Calu3 (cell line): Measurements from ENCODE around the gene CLASP1. TPM values are rescaled to one million over a fixed set of nuclear protein-coding genes. Genes with fewer than 3 reads are reported as not detected.

Source experiments
- BruUV-seq: library from RNA; stranded (reverse); fragments of 400-500 nt; replicated peaks from 2 replicates; lab custom pipeline; 2021; lab: Mats Ljungman, UMichigan
- CTCF ChIA-PET: fragments of 300-600 bp; sonication (Branson Sonifier 250); formaldehyde crosslinking; loops from one replicate; lab custom pipeline; 2022; ENCODE audit warnings: antibody characterized with exemption; lab: Charles Lee
- DNase-seq: peaks from one replicate; pipeline ENCODE4 v3.0.0; 2022
- H3K27ac Mint-ChIP-seq: one replicate; pipeline ENCODE4 v1.8.0; 2022; ENCODE audit warnings: mixed read lengths; ENCODE audit not compliant: unreplicated experiment
- H3K27me3 Mint-ChIP-seq: one replicate; pipeline ENCODE4 v1.8.0; 2022; ENCODE audit warnings: mixed read lengths; ENCODE audit not compliant: unreplicated experiment
- H3K36me3 Mint-ChIP-seq: one replicate; pipeline ENCODE4 v1.8.0; 2022; ENCODE audit warnings: mild to moderate bottlenecking, moderate library complexity, mixed read lengths; ENCODE audit not compliant: insufficient read depth, unreplicated experiment
- H3K4me1 Mint-ChIP-seq: one replicate; pipeline ENCODE4 v1.8.0; 2022; ENCODE audit warnings: mild to moderate bottlenecking, low read depth, mixed read lengths; ENCODE audit not compliant: unreplicated experiment
- H3K4me3 Mint-ChIP-seq: one replicate; pipeline ENCODE4 v1.8.0; 2022; ENCODE audit warnings: mild to moderate bottlenecking, low read depth, moderate library complexity, mixed read lengths; ENCODE audit not compliant: unreplicated experiment
- H3K9me3 Mint-ChIP-seq: one replicate; pipeline ENCODE4 v1.8.0; 2022; ENCODE audit warnings: low read depth, mixed read lengths; ENCODE audit not compliant: unreplicated experiment
- intact Hi-C: fragments of 100-400 bp; cut with micrococcal nuclease; formaldehyde crosslinking; loops from one replicate; pipeline ENCODE4 v1.10.0; 2022; ENCODE audit not compliant: unreplicated experiment
- total RNA-seq: library from RNA; stranded (reverse); gene quantifications from 2 replicates; pipeline ENCODE4 v1.2.3, GENCODE V29; 2022
- TF ChIP-seq, protein P1 (sequence below): fragments of 200-600 bp; IDR thresholded peaks from one replicate; pipeline ENCODE4 v1.8.0; 2022; ENCODE audit warnings: antibody characterized with exemption; ENCODE audit not compliant: unreplicated experiment

Gene CLASP1
- total RNA-seq, 1 experiment from 2014 or later: 59.7 TPM

DNA sequence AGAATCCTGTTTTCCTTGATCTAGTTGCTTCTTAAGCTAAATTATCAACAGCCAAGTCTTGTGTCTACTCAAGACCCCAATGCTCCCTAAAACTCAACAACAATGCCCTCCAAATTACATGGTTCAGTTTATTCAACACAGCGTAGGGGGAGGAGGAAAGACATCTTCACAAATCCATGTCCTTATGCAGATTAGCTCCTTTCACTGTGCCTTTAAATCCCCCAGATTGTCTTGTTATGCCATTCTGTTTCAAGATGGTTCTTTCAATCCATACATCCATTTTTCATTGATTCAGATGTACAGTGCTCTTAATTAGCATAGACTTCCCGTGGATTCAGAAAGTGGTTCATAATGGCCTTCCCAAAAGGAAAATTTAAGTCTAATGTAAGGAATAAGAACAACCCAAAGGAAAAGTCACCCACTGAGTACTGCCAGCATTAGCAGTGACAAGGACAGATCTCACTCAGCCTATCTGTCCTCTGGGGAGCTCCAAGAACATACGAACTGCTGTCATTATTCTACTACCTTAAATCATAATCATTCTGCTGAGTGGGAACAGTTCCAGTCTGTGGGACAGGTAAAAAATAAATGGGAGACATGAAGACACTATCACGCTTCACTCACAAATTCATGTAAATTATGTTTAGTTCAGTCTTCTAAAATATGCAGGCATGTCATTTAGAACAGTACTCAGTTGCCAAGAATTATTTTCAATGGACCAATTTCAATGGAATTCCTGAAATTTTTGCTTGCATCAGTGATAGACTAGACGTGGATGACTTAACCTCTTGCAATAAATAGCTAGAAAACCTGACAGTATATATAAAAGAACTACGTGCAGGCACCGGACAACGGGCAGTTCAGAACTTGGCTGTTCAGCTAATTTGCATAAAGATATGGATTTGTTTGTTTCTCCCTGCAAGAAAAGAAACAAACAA, 177.5 kb downstream of the CLASP1 start:
- Mint-ChIP-seq H3K4me3 (no peak overlapping the region), H3K27ac (no peak overlapping the region), H3K36me3 (peaks cover 30% of the 10 kb centered on the region), H3K27me3 (no peaks in the 10 kb centered on the region), H3K4me1 (peaks cover 18% of the 10 kb centered on the region), H3K9me3 (no peaks in the 10 kb centered on the region)
- DNase-seq: no peak
- TF ChIP-seq, protein P1, sequence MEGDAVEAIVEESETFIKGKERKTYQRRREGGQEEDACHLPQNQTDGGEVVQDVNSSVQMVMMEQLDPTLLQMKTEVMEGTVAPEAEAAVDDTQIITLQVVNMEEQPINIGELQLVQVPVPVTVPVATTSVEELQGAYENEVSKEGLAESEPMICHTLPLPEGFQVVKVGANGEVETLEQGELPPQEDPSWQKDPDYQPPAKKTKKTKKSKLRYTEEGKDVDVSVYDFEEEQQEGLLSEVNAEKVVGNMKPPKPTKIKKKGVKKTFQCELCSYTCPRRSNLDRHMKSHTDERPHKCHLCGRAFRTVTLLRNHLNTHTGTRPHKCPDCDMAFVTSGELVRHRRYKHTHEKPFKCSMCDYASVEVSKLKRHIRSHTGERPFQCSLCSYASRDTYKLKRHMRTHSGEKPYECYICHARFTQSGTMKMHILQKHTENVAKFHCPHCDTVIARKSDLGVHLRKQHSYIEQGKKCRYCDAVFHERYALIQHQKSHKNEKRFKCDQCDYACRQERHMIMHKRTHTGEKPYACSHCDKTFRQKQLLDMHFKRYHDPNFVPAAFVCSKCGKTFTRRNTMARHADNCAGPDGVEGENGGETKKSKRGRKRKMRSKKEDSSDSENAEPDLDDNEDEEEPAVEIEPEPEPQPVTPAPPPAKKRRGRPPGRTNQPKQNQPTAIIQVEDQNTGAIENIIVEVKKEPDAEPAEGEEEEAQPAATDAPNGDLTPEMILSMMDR: no peak
- CTCF ChIA-PET: no interaction called here
- intact Hi-C loops: no loop called here
- no TSS peak for BruUV-seq

DNA sequence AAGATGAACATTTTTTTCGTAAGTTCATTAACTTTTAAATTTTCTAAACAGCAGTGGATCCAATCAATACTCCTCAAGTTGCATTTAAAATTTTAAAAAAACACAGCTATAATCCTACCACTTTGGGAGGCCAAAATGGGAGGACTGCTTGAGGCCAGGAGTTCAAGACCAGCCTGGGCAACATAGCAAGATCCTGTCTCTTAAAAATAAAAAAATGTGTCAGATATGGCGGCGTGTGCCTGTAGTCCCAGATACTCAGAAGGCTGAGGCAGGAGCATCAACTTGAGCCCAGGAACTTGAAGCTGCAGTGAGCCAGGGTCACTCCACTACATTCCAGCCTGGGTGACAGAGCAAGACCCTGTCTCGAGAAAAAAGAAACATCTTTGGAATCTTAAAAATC, 178.3 kb downstream of the CLASP1 start:
- Mint-ChIP-seq H3K27me3 (no peaks in the 10 kb centered on the region), H3K27ac (no peak overlapping the region), H3K9me3 (no peaks in the 10 kb centered on the region), H3K4me3 (no peak overlapping the region), H3K36me3 (peaks cover 30% of the 10 kb centered on the region), H3K4me1 (peaks cover 12% of the 10 kb centered on the region)
- intact Hi-C loops: no loop called here
- no TSS peak for BruUV-seq
- CTCF ChIA-PET: no interaction called here
- TF ChIP-seq, protein P1: no peak
- DNase-seq: no peak

DNA sequence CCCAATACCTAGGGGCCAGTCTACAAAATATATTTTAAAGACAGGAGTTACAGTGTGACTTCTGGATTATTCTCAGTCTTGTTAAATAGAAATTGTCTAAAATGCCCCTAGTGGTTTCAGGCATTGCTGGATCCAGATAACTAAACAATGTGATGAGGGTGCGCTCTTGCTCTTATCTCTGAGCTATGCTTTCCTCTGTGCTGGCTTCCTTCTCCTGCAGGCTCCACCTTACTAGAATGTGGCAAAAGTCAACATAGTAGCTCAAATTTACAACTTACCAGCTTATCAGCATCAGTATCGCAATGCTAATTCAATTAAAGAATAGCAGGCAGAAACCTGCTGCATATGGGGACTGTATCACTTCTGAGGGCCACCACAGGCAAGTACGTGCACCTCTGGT, 179.9 kb downstream of the CLASP1 start:
- no peak overlapping the region for H3K27ac Mint-ChIP-seq
- no peak overlapping the region for H3K4me3 Mint-ChIP-seq
- H3K9me3 Mint-ChIP-seq: no peaks in the 10 kb centered on the region
- BruUV-seq: no TSS peak
- H3K36me3 Mint-ChIP-seq: peaks cover 26% of the 10 kb centered on the region
- DNase-seq: no peak
- H3K4me1 Mint-ChIP-seq: peaks cover 10% of the 10 kb centered on the region
- intact Hi-C loops: no loop called here
- CTCF ChIA-PET: interaction anchor here (1.4 kb wide), 1 partner anchor 49 kb away, joined by 3 read pairs; no protein-coding TSS in a partner anchor
- TF ChIP-seq, protein P1: no peak
- H3K27me3 Mint-ChIP-seq: no peaks in the 10 kb centered on the region

DNA sequence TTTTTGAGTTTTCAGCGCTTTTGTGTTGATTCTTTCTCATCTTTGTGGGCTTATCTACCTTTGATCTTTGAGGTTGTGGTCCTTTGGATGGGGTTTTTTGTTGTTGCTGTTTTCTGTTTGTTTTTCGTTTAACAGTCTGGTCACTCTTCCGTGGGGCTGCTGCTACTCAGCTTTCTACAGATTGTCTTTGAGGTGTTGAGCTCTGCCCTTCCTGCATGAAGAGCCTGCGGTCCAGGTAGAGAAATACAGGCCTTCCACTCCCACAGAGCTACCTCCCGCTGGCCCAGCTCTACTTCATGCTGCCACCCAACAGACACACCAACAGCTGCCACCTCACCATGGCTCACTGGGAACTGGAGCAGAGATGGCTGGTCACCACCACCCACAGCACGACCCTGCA, 180.3 kb downstream of the CLASP1 start:
- Mint-ChIP-seq H3K9me3 (no peaks in the 10 kb centered on the region), H3K4me1 (peaks cover 10% of the 10 kb centered on the region), H3K36me3 (peaks cover 24% of the 10 kb centered on the region), H3K27me3 (no peaks in the 10 kb centered on the region), H3K27ac (no peak overlapping the region), H3K4me3 (no peak overlapping the region)
- intact Hi-C loops: no loop called here
- no TSS peak for BruUV-seq
- CTCF ChIA-PET: interaction anchor here (1.4 kb wide), 1 partner anchor 48 kb away, joined by 3 read pairs; no protein-coding TSS in a partner anchor
- TF ChIP-seq, protein P1: no peak
- DNase-seq: no peak
